RWPE2 (cell line): Measurements from ENCODE around the gene BARD1.

ENCODE experiments used
- ATAC-seq: fragments of 200-7000 bp; cut with Tn5 transposase; 3 replicates; pipeline ENCODE4 v1.9.1; 2021; ENCODE audit warnings: low read depth
- DNase-seq: peaks from one replicate; pipeline ENCODE4 v3.0.0-alpha.2; 2020; ENCODE audit warnings: low spot score
- H3K27ac ChIP-seq: fragments of 450-650 bp; 2 replicates; pipeline ENCODE4 v1.5.1; 2017; ENCODE audit warnings: mild to moderate bottlenecking; ENCODE audit not compliant: poor library complexity, severe bottlenecking
- H3K27me3 ChIP-seq: fragments of 250-450 bp; sonication (Bioruptor Pico); 2 replicates; pipeline ENCODE4 v1.5.1; 2021; ENCODE audit warnings: mild to moderate bottlenecking, moderate library complexity; ENCODE audit not compliant: insufficient read depth, poor library complexity, severe bottlenecking
- H3K36me3 ChIP-seq: fragments of 250-450 bp; sonication (Bioruptor Pico); 2 replicates; pipeline ENCODE4 v1.5.1; 2020; ENCODE audit warnings: low read depth, mild to moderate bottlenecking, moderate library complexity
- H3K4me1 ChIP-seq: fragments of 250-450 bp; sonication (Bioruptor Pico); 2 replicates; pipeline ENCODE4 v1.5.1; 2021; ENCODE audit warnings: mild to moderate bottlenecking, moderate library complexity; ENCODE audit not compliant: insufficient read depth, poor library complexity, severe bottlenecking
- H3K4me3 ChIP-seq: fragments of 250-450 bp; sonication (Bioruptor Pico); 2 replicates; pipeline ENCODE4 v1.5.1; 2021; ENCODE audit warnings: mild to moderate bottlenecking, moderate library complexity; ENCODE audit not compliant: severe bottlenecking
- H3K9me3 ChIP-seq: fragments of 250-450 bp; sonication (Bioruptor Pico); 2 replicates; pipeline ENCODE4 v1.5.1; 2021; ENCODE audit warnings: mild to moderate bottlenecking, moderate library complexity; ENCODE audit not compliant: severe bottlenecking
- CTCF ChIP-seq: fragments of 450-650 bp; IDR thresholded peaks from one replicate; pipeline ENCODE4 v1.5.1; 2017; ENCODE audit warnings: mild to moderate bottlenecking, moderate library complexity; ENCODE audit not compliant: poor library complexity, severe bottlenecking

Gene BARD1

DNA sequence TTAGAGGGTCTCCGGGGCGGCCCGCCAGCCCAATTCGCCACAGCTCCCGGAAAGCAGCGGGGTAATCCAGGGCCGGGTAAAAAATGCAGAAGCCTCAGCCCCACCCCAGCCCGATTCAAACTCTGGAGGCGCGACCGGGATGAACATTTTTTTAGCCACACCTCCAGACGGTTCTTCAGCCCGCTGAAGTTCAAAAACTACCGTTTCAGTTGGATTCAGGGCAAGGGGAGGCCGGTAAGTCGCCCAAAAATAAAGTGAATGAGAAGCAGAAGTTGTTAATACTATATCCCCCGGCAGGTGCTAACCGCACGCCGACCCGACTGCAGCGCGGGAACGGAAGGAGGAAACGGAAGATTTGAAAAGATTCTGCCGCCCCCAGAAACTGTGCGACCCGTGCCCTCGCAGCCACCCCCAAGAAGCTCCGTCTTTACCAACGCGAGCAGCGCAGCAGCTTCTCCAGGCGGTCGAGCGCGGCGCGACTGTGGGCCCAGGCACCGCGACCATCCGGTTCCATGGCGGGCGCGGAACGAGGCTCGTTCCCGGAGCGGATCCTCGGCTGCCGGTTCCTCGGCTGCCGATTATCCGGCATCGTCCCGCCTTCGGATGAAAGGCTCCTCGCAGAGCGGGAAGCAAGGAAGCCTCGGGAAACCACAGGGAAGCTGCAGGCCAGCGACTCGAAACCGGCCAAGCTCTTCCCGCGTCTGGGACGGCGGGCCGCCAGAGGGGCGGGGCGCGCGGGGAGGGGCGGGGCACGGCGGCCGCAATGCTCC is at the start of gene BARD1:
Gene BARD1 (minus strand): TSS at position 703 of the 770 bp plus-strand sequence. CDS start 114 bp downstream, at position 589.
- H3K4me3 ChIP-seq, result peak within 1 kb of the TSS; percentile 86
- peak within 1 kb of the TSS; percentile 89 for H3K27ac ChIP-seq
- DNase-seq (peak; percentile 39), ATAC-seq (peak; percentile 20)
- H3K36me3 ChIP-seq, result peaks cover 13% of the 10 kb centered on the region
- no peaks in the 10 kb centered on the region for H3K27me3 ChIP-seq
- H3K9me3 ChIP-seq, result no peaks in the 10 kb centered on the region
- peaks cover 11% of the 10 kb centered on the region for H3K4me1 ChIP-seq
- TF ChIP-seq CTCF, result no peak

DNA sequence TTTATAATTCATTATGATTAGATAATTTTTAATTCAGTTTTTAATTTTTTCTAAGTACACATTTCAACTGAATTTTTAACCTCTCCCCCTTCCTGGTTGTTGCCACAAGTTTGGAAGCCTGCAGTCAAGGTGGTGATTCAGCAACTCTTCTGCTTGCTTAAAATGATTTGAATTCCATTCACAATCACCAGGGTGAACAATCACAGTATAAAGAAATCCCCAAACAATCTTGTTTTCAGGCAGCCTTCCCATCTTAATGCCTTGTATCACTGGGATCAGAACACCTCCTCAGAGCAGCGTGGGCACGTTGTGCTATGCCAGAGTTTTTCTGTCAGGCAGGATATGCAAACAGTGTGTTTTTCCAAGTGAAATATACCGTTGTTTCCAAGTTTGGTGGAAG is 46.7 kb upstream of the BARD1 start:
- Histone ChIP-seq H3K4me1 (no peaks in the 10 kb centered on the region), H3K4me3 (no peak overlapping the region), H3K9me3 (no peaks in the 10 kb centered on the region), H3K27me3 (no peaks in the 10 kb centered on the region), H3K27ac (no peak overlapping the region), H3K36me3 (no peaks in the 10 kb centered on the region)
- TF ChIP-seq CTCF, result no peak
- no peak for ATAC-seq
- no peak for DNase-seq

DNA sequence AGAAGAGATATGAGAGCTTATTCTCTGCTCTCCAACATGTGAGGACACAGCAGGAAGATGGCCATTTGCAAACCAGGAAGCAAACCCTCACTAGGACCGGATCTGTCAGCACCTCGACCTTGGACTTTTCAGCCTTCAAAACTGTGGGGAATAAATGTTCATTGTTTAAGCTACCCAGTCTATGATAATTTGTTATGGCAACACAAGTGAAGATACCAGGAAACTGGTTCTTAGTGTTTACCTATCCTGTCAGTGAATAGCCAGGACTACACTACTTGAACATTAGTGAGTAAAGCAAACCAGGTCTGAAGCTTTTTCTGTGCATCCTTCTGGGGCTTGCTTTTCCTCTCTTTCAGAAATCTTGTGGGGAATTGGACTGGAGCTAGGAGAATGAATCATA is 44.4 kb upstream of the BARD1 start:
- Histone ChIP-seq H3K4me3 (no peak overlapping the region), H3K36me3 (no peaks in the 10 kb centered on the region), H3K4me1 (no peaks in the 10 kb centered on the region), H3K9me3 (no peaks in the 10 kb centered on the region), H3K27me3 (no peaks in the 10 kb centered on the region), H3K27ac (no peak overlapping the region)
- TF ChIP-seq CTCF, result no peak
- ATAC-seq (no peak), DNase-seq (no peak)

DNA sequence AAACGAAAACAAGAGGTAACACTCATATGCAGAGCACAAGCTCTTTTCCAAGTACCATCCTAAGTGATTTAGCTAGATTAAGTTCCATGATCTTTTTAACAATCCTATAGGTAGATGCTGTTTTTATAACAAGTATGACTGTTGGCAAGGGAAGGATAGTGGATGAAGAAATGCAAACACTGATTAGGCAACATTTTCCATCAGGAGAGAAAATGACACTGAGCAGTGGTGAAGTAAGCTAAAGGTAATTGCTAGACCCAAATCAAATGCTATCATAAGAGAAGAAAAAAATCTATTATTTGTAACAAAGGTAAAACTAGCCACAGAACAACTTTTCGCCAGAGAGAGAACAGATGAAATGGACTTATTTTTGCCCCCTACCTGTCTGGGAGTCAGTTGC is 34.3 kb upstream of the BARD1 start:
- ATAC-seq, result no peak
- no peaks in the 10 kb centered on the region for H3K4me1 ChIP-seq
- H3K36me3 ChIP-seq, result no peaks in the 10 kb centered on the region
- H3K27ac ChIP-seq, result no peak overlapping the region
- H3K4me3 ChIP-seq, result no peak overlapping the region
- DNase-seq, result no peak
- no peak for TF ChIP-seq CTCF
- no peaks in the 10 kb centered on the region for H3K27me3 ChIP-seq
- H3K9me3 ChIP-seq, result no peaks in the 10 kb centered on the region

GRCh38 chr2:214839464-214839863 is 30.0 kb upstream of the BARD1 start:
- DNase-seq (no peak), ATAC-seq (no peak)

More at GRCh38 chr2:214839464-214839863, 30.0 kb upstream of the BARD1 start:
- no peak for TF ChIP-seq CTCF
- Histone ChIP-seq H3K4me1 (no peaks in the 10 kb centered on the region), H3K9me3 (no peaks in the 10 kb centered on the region), H3K36me3 (no peaks in the 10 kb centered on the region), H3K4me3 (no peak overlapping the region), H3K27me3 (no peaks in the 10 kb centered on the region), H3K27ac (no peak overlapping the region)
